GM12874 (cell line): ENCODE results near the gene PDE10A.

Source experiments
- TF ChIP-seq, protein P1 (sequence below): IDR thresholded peaks from 2 replicates; pipeline ENCODE4 v1.5.1; 2011; ENCODE audit warnings: low read depth, mild to moderate bottlenecking, control low read depth, low read length, moderate library complexity; ENCODE audit not compliant: insufficient read depth

PDE10A gene

DNA sequence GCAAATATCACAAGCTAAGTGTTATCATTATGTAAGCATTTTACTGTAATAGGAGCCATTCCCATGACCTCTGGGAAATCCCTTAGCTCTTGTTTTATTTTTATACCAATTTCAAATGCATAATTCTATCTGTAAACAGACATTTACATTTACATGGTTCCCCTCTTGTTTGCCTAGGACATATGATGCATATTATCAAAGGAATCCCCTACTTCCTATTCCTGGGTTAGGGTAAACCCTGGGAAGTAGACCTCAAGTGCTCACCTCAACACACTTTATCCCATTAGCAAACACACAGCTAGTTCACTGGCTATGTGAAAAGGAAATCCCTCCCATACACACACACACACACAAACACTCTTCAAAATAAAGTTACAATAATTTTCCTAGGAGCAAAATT is 27.1 kb downstream of the PDE10A start:
- TF ChIP-seq, protein P1, sequence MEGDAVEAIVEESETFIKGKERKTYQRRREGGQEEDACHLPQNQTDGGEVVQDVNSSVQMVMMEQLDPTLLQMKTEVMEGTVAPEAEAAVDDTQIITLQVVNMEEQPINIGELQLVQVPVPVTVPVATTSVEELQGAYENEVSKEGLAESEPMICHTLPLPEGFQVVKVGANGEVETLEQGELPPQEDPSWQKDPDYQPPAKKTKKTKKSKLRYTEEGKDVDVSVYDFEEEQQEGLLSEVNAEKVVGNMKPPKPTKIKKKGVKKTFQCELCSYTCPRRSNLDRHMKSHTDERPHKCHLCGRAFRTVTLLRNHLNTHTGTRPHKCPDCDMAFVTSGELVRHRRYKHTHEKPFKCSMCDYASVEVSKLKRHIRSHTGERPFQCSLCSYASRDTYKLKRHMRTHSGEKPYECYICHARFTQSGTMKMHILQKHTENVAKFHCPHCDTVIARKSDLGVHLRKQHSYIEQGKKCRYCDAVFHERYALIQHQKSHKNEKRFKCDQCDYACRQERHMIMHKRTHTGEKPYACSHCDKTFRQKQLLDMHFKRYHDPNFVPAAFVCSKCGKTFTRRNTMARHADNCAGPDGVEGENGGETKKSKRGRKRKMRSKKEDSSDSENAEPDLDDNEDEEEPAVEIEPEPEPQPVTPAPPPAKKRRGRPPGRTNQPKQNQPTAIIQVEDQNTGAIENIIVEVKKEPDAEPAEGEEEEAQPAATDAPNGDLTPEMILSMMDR, result no peak

DNA sequence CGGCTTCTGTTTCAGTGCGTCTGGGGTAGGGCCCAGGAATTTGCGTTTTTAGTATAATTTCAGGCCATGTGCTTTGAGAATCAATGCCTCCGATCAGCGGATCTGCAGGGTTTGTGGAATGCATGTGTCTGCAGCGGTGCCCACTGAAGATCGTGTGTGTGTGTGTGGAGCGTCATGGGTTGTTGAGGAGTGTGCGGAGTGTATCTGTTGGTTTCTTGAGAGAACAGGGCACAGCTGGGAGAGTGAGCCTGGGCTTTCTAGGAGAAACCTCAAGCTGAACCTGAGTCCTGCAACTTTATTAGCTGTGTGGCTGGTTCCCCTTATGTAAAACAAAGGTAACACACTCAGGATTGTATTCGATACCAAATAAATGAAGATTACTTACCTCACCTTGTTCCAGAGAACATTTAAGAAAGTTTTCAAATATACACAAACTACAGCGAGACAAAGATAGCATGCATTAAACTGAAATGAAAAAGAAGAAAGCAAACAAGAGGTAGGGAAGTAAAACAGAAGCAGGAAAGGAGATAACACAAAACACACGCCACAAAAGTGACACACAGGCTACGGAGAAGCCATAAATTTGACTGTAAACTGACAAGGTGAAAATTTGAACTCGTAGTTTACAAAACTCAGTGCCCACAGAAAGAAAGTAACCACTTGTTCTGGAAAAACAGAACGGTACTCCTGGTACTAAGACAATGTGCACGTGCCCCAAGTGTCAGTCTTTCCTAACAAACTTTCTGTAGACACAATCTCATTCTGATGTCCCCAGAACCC is 28.8 kb downstream of the PDE10A start:
- TF ChIP-seq, protein P1, result no peak

DNA sequence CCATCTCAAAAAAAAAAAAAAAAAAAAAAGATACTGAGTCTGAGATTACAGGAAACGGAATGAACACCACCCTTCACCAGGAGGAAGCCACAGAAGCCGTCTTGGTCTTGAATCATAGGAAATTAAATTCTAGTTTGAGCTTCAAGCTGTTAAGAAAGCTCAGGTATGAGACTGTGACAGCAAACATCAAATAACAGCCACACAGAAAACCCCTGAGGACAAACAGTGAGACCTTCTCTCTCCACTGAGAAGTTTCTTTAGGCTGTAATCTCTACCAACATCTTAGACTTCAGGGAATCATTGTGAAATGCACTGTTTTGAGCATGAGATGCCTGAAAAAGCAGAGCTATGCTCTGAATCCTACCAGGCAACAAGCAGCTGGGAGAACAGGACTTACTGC is 30.8 kb downstream of the PDE10A start:
- TF ChIP-seq, protein P1, result no peak

DNA sequence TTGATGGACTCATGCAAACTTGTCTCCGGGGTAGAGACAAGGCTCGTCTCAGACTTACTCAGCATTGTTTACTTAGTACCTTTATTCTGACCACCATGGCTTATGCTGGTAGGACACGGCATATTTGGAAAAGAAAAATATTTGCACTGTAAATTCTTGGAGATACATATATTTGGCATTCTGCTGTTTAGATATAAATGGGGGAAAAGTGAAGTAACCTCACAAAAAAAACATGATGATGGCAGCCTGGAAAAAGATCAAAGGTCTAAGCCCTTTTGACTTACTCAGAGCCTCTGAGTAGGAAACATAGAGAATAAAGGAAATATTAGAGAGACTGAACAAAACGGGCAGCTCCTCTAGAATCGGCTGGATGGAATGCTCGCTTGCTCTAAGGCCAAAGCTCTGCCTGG is 32.5 kb downstream of the PDE10A start:
- TF ChIP-seq, protein P1, result no peak

DNA sequence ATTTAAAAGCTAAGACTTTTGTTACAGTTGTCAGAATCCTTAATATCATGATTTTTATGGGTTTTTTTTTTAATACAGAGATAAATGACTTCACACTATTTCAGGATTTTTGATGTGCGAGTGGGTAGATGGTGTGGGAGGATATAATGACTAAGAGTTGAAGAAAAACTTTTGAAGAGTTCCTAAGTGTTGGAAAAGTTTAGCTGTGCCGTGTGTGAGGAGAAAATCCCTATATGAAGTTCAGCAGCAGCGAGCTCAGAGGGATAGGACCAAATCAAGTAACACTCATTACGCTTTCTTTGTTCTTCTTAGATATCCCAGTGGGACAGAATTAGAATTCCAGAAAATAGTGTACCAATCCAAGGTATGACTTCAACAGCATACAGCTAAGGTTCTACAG is 34.1 kb downstream of the PDE10A start:
- TF ChIP-seq, protein P1, result no peak

DNA sequence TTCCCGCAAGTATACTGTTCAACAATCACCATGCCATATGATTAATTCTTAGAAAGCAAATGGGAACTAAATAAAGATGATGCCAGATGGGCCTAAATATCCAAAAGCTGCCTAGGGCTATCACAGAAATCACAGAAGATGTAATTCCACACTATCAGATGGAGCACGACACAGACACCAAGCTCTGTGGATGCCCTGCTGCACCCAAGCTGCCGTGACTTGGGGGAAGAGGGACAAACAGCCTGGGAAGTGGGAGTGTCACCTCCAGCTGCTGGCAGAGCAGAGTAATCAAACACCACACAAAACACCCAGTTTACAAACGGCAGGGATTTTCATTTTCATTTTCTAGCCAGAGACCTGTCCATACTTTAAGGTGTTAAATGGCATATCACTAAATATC is 35.7 kb downstream of the PDE10A start:
- TF ChIP-seq, protein P1, result no peak

DNA sequence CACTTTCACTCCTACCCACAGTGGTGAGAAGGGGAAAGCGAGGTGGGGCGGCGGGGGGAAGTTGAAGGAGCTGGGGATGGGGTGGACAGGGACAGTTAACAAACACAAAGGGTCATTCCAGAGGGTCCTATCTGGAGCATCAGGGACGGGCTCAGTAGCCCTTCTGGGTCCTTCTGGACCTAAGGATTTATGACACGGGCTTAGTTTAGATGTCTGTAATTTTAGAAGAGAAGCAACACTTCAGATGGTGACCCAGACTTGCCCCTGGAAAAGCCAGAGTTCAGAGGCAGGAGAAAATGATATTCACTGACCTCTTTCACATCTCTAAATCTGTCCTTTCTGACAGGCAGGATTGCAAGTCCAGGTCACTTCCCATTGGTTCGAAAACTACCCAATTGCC is 36.3 kb downstream of the PDE10A start:
- TF ChIP-seq, protein P1, result no peak
